GM12878 (cell line): ENCODE results near the gene HBP1. TPM values are rescaled to one million over a fixed set of nuclear protein-coding genes. Genes with fewer than 3 reads are reported as not detected.

ENCODE experiments used
- ATF7 ChIP-seq: fragments of 450-650 bp; IDR thresholded peaks from 2 replicates; pipeline ENCODE4 v1.6.1; 2016; ENCODE audit warnings: low read depth, mild to moderate bottlenecking
- BACH1 ChIP-seq: fragments of 450-650 bp; IDR thresholded peaks from 2 replicates; pipeline ENCODE4 v1.6.1; 2017; ENCODE audit warnings: mild to moderate bottlenecking, borderline replicate concordance
- BHLHE40 ChIP-seq, 2 experiments: fragments of 450-650 bp in 1 of 2; IDR thresholded peaks; 2 replicates each; pipeline ENCODE4 v1.6.1; 2011 to 2017; ENCODE audit warnings: low read depth in 2 of 2, borderline replicate concordance in 1 of 2, improper control_type of control experiment in 1 of 2, low read length in 1 of 2, mild to moderate bottlenecking in 1 of 2
- DPF2 ChIP-seq: fragments of 450-650 bp; IDR thresholded peaks from 2 replicates; pipeline ENCODE4 v1.6.1; 2017; ENCODE audit warnings: mild to moderate bottlenecking
- MEF2B ChIP-seq: fragments of 450-650 bp; IDR thresholded peaks from 2 replicates; pipeline ENCODE4 v1.6.1; 2018; ENCODE audit warnings: mild to moderate bottlenecking, moderate library complexity; ENCODE audit not compliant: partially characterized antibody, poor library complexity, severe bottlenecking
- PAX5 ChIP-seq: IDR thresholded peaks from 2 replicates; pipeline ENCODE4 v1.6.1; 2011; ENCODE audit warnings: low read depth, low read length, borderline replicate concordance
- POLR2AphosphoS2 ChIP-seq: IDR thresholded peaks from 2 replicates; pipeline ENCODE4 v1.6.1; 2011; ENCODE audit warnings: low read depth, mild to moderate bottlenecking, low read length, improper control_type of control experiment, moderate library complexity
- STAT3 ChIP-seq: IDR thresholded peaks from 2 replicates; pipeline ENCODE4 v1.6.1; 2011; ENCODE audit warnings: low read depth, low read length, improper control_type of control experiment
- ZBTB4 ChIP-seq: fragments of 450-650 bp; formaldehyde crosslinking; IDR thresholded peaks from 2 replicates; pipeline ENCODE4 v1.4.0; 2022; ENCODE audit warnings: mild to moderate bottlenecking, moderate library complexity
- polyA plus RNA-seq, 11 experiments: library from polyadenylated mRNA; depleted of rRNA in 4 of 11; unstranded in 6 of 11; stranded (reverse) in 5 of 11; fragments of >200 nt; fragmentation: Nextera tagmentation in 4 of 11; fragmentation: Illumina TruSeq in 1 of 11; extraction: Ambion mirVana in 4 of 11; extraction: Trizol in 1 of 11; gene quantifications; 1 replicate in 1 of 11; 2 replicates in 10 of 11; pipeline versions ENCODE4 v1.2.1 to v1.2.3, GENCODE V29; 2011 to 2016; ENCODE audit warnings: inconsistent platforms in 2 of 11, missing spikeins in 2 of 11, low read depth in 1 of 11
- total RNA-seq, 4 experiments: library from RNA; depleted of rRNA in 3 of 4; stranded (reverse); fragments of >200 nt in 3 of 4; fragmentation: Illumina TruSeq in 1 of 4; extraction: Trizol in 1 of 4; gene quantifications; 2 replicates each; pipeline versions ENCODE4 v1.2.1 to v1.2.3, GENCODE V29; 2013 to 2021

HBP1 gene
- total and polyA plus RNA-seq, 10 of the 15 experiments (the other 5 are each of a cell fraction or from before 2014, with no cell fraction given), result 5.8 to 30.9 (median 9.4) TPM

GRCh38 chr7:107169120-107170050, 582 bp downstream of the HBP1 start (continued):
- 0 out of 2 replicates have a peak, but pooled peaks have one; percentile 21 for TF ChIP-seq STAT3
- no peak for TF ChIP-seq ZBTB4 (CRISPR knock-in tag)
- peak; percentile 83 to 86 for TF ChIP-seq BHLHE40 (IDR thresholded peaks at IDR 0.05; ENCODE audit: borderline replicate concordance in 1 of 2, low read depth in 2 of 2, low read length in 1 of 2)
- peak; percentile 54; the same call in 1 of the 2 replicates for TF ChIP-seq PAX5
- peak; percentile 77; the same call in 1 of the 2 replicates for TF ChIP-seq BACH1
- TF ChIP-seq DPF2, result peak; percentile 58; the same call in 1 of the 2 replicates
- TF ChIP-seq ATF7, result peak; percentile 59; the same call in 1 of the 2 replicates
- TF ChIP-seq MEF2B, result peak; percentile 27
- peak; percentile 70; the same call in 1 of the 2 replicates for TF ChIP-seq POLR2AphosphoS2
